Loucy (cell line): ENCODE data around the gene FAF1.
"Not testable (repeated sequence)": the region's sequence is repeated elsewhere in the genome, so short reads cannot be mapped to it uniquely, and the experiment has no call there.

Source experiments
- H2AFZ ChIP-seq: fragments of 200-600 bp; sonication (generic); 2 replicates; pipeline ENCODE4 v1.6.0; 2016; ENCODE audit warnings: antibody characterized with exemption, mild to moderate bottlenecking, low read length, moderate library complexity
- H3F3A ChIP-seq: fragments of 200-600 bp; 2 replicates; pipeline ENCODE4 v1.6.0; 2016; ENCODE audit warnings: antibody characterized with exemption, low read depth, mild to moderate bottlenecking
- H3K27me3 ChIP-seq: fragments of 200-600 bp; sonication (generic); 2 replicates; pipeline ENCODE4 v1.6.1; 2014; ENCODE audit warnings: low read length, mild to moderate bottlenecking; ENCODE audit not compliant: insufficient read depth, poor library complexity, severe bottlenecking
- H3K36me3 ChIP-seq: fragments of 200-600 bp; sonication (generic); 2 replicates; pipeline ENCODE4 v1.6.1; 2016; ENCODE audit warnings: low read length; ENCODE audit not compliant: insufficient read depth
- H3K4me1 ChIP-seq: fragments of 200-600 bp; sonication (generic); 2 replicates; pipeline ENCODE4 v1.5.1; 2014; ENCODE audit warnings: low read length, mild to moderate bottlenecking; ENCODE audit not compliant: insufficient read depth, poor library complexity, severe bottlenecking
- H3K4me2 ChIP-seq: fragments of 200-600 bp; sonication (generic); 2 replicates; pipeline ENCODE4 v1.6.0; 2014; ENCODE audit warnings: antibody characterized with exemption, low read length, low read depth, mild to moderate bottlenecking; ENCODE audit not compliant: poor library complexity, severe bottlenecking
- H3K4me3 ChIP-seq: fragments of 200-600 bp; sonication (generic); 2 replicates; pipeline ENCODE4 v1.5.1; 2014; ENCODE audit warnings: low read length, mild to moderate bottlenecking, mixed read lengths; ENCODE audit not compliant: poor library complexity, severe bottlenecking
- H3K79me2 ChIP-seq: fragments of 200-600 bp; sonication (generic); 2 replicates; pipeline ENCODE4 v1.6.1; 2014; ENCODE audit warnings: low read length; ENCODE audit not compliant: insufficient read depth
- H3K9ac ChIP-seq: fragments of 200-600 bp; sonication (generic); 2 replicates; pipeline ENCODE4 v1.6.0; 2014; ENCODE audit warnings: mild to moderate bottlenecking, low read depth, low read length, moderate library complexity; ENCODE audit not compliant: poor library complexity, severe bottlenecking
- H3K9me2 ChIP-seq: fragments of 200-600 bp; sonication (generic); replicated peaks from 2 replicates; pipeline ENCODE4 v1.6.1; 2016; ENCODE audit warnings: low read depth, low read length, mixed read lengths
- H3K9me3 ChIP-seq: fragments of 200-600 bp; sonication (generic); 2 replicates; pipeline ENCODE4 v1.6.1; 2014; ENCODE audit warnings: mild to moderate bottlenecking, antibody characterized with exemption, low read length, low read depth; ENCODE audit not compliant: insufficient read depth
- H4K20me1 ChIP-seq: fragments of 200-600 bp; sonication (generic); 2 replicates; pipeline ENCODE4 v1.6.0; 2014; ENCODE audit warnings: antibody characterized with exemption, low read length, mild to moderate bottlenecking; ENCODE audit not compliant: insufficient read depth, poor library complexity, severe bottlenecking
- EZH2phosphoT487 ChIP-seq: fragments of 200-600 bp; IDR thresholded peaks from 2 replicates; pipeline ENCODE4 v1.6.1; 2018; ENCODE audit warnings: antibody characterized with exemption, mild to moderate bottlenecking, moderate library complexity, borderline replicate concordance
- TF ChIP-seq, protein P1 (sequence below): fragments of 200-600 bp; sonication (generic); conservative IDR thresholded peaks from 2 replicates; pipeline ENCODE4 v1.5.1; 2014; ENCODE audit warnings: mild to moderate bottlenecking, antibody characterized with exemption, low read length

FAF1 gene

DNA sequence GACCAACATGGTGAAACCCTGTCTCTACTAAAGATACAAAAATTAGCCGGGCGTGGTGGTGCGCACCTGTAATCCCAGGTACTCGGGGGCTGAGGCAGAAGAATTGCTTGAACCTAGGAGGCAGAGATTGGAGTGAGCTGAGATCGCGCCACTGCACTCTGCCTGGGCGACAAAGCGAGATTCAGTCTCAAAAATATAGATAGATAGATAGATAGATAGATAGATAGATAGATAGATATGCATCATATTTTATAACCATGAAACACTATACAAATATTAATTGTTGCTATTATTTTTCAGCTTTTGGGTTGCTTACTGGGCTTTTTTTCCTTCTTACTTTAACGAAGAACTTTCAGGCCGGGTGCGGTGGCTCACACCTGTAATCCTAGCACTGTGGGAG, 4.8 kb upstream of the FAF1 start:
- H3K4me2 ChIP-seq, result no peak overlapping the region
- no peak overlapping the region for H2AFZ ChIP-seq
- no peaks in the 10 kb centered on the region for H3K36me3 ChIP-seq
- H4K20me1 ChIP-seq, result peaks cover 10% of the 10 kb centered on the region
- peaks cover 77% of the 10 kb centered on the region for H3K79me2 ChIP-seq
- no peak overlapping the region for H3K4me3 ChIP-seq
- no peak overlapping the region for H3K9ac ChIP-seq
- H3K9me3 ChIP-seq, result no peaks in the 10 kb centered on the region
- H3K27me3 ChIP-seq, result peaks cover 13% of the 10 kb centered on the region
- no peaks in the 10 kb centered on the region for H3F3A ChIP-seq
- peaks cover 12% of the 10 kb centered on the region for H3K4me1 ChIP-seq
- no peak for TF ChIP-seq EZH2phosphoT487
- TF ChIP-seq, protein P1, sequence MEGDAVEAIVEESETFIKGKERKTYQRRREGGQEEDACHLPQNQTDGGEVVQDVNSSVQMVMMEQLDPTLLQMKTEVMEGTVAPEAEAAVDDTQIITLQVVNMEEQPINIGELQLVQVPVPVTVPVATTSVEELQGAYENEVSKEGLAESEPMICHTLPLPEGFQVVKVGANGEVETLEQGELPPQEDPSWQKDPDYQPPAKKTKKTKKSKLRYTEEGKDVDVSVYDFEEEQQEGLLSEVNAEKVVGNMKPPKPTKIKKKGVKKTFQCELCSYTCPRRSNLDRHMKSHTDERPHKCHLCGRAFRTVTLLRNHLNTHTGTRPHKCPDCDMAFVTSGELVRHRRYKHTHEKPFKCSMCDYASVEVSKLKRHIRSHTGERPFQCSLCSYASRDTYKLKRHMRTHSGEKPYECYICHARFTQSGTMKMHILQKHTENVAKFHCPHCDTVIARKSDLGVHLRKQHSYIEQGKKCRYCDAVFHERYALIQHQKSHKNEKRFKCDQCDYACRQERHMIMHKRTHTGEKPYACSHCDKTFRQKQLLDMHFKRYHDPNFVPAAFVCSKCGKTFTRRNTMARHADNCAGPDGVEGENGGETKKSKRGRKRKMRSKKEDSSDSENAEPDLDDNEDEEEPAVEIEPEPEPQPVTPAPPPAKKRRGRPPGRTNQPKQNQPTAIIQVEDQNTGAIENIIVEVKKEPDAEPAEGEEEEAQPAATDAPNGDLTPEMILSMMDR, result no peak
- H3K9me2 ChIP-seq, result no peaks in the 10 kb centered on the region

DNA sequence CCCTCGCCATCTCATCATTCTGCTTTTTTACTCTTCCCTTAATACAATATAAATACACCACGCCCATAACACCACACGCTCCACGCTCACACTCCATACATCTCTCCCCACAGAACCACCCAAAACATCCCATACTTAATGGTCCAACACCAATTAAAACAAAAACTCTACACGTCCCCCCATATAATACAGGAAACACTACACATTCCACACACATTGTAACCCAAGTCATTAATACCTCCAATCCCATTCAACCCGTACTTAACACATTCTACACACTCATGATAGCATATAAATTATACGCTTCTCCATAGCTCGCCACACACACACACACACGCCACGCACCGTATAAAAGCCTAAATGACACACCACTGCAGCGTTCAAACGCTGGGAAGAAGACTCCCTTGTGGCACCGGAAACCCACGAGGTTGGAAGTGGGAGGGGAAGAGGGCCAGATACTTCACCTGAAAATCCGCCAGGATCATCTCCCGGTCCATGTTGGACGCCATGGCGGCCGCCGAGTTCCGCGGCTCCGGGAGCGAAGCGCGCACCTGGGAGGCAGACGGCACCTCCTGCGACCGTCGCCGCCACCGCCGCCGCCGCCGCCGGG, 659 bp downstream of the FAF1 start:
- TF ChIP-seq, protein P1, result no peak
- TF ChIP-seq EZH2phosphoT487, result no peak
- no peaks in the 10 kb centered on the region for H3K27me3 ChIP-seq
- peaks cover 31% of the 10 kb centered on the region for H4K20me1 ChIP-seq
- H3K4me2 ChIP-seq, result peak overlapping the region; percentile 96
- H3K4me1 ChIP-seq, result peaks cover 41% of the 10 kb centered on the region
- no peaks in the 10 kb centered on the region for H3F3A ChIP-seq
- no peaks in the 10 kb centered on the region for H3K9me2 ChIP-seq
- H3K9me3 ChIP-seq, result no peaks in the 10 kb centered on the region
- H3K4me3 ChIP-seq, result peak overlapping the region; percentile 97
- H3K36me3 ChIP-seq, result no peaks in the 10 kb centered on the region
- H2AFZ ChIP-seq, result peak overlapping the region; percentile 66; the same call in 1 of the 2 replicates
- peak overlapping the region; percentile 90 for H3K9ac ChIP-seq
- peaks cover 76% of the 10 kb centered on the region for H3K79me2 ChIP-seq

DNA sequence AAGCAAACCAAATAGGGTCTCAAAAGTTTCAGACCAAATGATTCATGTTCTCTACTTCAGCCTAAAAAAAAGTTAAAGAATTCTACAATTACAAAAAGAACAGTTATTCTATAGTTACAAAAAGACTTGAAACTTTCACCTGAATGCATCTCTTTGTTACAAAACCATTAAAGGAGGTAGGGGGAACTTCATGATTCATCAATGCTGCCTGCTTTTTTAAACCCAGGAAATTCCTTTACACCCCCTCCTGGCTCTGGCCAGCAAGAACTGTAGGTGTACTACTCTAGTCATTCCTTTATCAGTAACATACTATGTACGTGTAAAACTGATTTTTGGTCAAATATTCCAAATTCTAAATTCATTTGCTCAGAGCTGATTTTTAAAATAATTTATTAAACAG, 5.0 kb downstream of the FAF1 start:
- Histone ChIP-seq H3K4me2 (peak overlapping the region; percentile 96), H3K36me3 (no peaks in the 10 kb centered on the region), H3K4me1 (peaks cover 51% of the 10 kb centered on the region), H4K20me1 (peaks cover 49% of the 10 kb centered on the region), H2AFZ (no peak overlapping the region), H3K27me3 (no peaks in the 10 kb centered on the region), H3K4me3 (peak overlapping the region; percentile 21), H3K9me2 (no peaks in the 10 kb centered on the region), H3K9me3 (no peaks in the 10 kb centered on the region), H3F3A (no peaks in the 10 kb centered on the region), H3K9ac (peak overlapping the region; percentile 11), H3K79me2 (peaks cover 86% of the 10 kb centered on the region)
- TF ChIP-seq, protein P1, result no peak
- TF ChIP-seq EZH2phosphoT487, result no peak

DNA sequence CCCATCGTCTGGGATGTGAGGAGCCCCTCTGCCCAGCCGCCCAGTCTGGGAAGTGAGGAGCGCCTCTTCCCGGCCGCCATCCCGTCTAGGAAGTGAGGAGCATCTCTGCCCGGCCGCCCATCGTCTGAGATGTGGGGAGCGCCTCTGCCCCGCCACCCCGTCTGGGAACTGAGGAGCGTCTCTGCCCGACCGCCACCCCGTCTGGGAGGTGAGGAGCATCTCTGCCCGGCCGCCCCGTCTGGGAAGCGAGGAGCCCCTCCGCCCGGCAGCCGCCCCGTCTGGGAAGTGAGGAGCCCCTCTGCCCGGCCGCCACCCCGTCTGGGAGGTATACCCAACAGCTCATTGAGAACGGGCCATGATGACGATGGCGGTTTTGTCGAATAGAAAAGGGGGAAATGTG, 7.5 kb downstream of the FAF1 start:
- not testable (repeated sequence) for H3K9me3 ChIP-seq, H3K4me2 ChIP-seq, H3K36me3 ChIP-seq, H3K4me3 ChIP-seq, H2AFZ ChIP-seq, H3K9me2 ChIP-seq, H3F3A ChIP-seq, H3K9ac ChIP-seq, H3K27me3 ChIP-seq
- H3K79me2 ChIP-seq, result peaks cover 90% of the 10 kb centered on the region
- peaks cover 53% of the 10 kb centered on the region for H3K4me1 ChIP-seq
- peaks cover 60% of the 10 kb centered on the region for H4K20me1 ChIP-seq
